Measurements from ENCODE around the gene FBXL13.
"Not testable (repeated sequence)": the region's sequence is repeated elsewhere in the genome, so short reads cannot be mapped to it uniquely, and the experiment has no call there.

Gene FBXL13

GRCh38 chr7:102829075-102829474, 245.5 kb downstream of the FBXL13 start:
- in situ Hi-C loops (cut with HindIII; ENCODE audit: low sequenced_read_pairs), result no loop called here

GRCh38 chr7:102828286-102828685, 246.3 kb downstream of the FBXL13 start:
- in situ Hi-C loops (cut with HindIII; ENCODE audit: low sequenced_read_pairs), result no loop called here

- in situ Hi-C loops (cut with HindIII; ENCODE audit: low sequenced_read_pairs), result no loop called here
Observed at GRCh38 chr7:102823390-102824119, 251.0 kb downstream of the FBXL13 start.

GRCh38 chr7:102821994-102822747, 252.4 kb downstream of the FBXL13 start:
- in situ Hi-C loops (cut with HindIII; ENCODE audit: low sequenced_read_pairs), result no loop called here

- in situ Hi-C loops (cut with HindIII; ENCODE audit: low sequenced_read_pairs), result no loop called here
Observed at GRCh38 chr7:102819151-102819550, 255.4 kb downstream of the FBXL13 start.

- in situ Hi-C loops (cut with HindIII; ENCODE audit: low sequenced_read_pairs), result no loop called here
Observed at GRCh38 chr7:102817616-102818573, 256.7 kb downstream of the FBXL13 start.

- in situ Hi-C loops (cut with HindIII; ENCODE audit: low sequenced_read_pairs), result no loop called here
Observed at GRCh38 chr7:102814025-102814471, 260.5 kb downstream of the FBXL13 start.

- in situ Hi-C loops (cut with HindIII; ENCODE audit: low sequenced_read_pairs), result no loop called here
Observed at GRCh38 chr7:102813191-102814024, 261.2 kb downstream of the FBXL13 start.

GRCh38 chr7:102811942-102812678, 262.5 kb downstream of the FBXL13 start:
- in situ Hi-C loops (cut with HindIII; ENCODE audit: low sequenced_read_pairs), result no loop called here

GRCh38 chr7:102810916-102811315, 263.7 kb downstream of the FBXL13 start:
- in situ Hi-C loops (cut with HindIII; ENCODE audit: low sequenced_read_pairs), result no loop called here

- in situ Hi-C loops (cut with HindIII; ENCODE audit: low sequenced_read_pairs), result no loop called here
Observed at GRCh38 chr7:102806613-102807012, 268.0 kb downstream of the FBXL13 start.

- in situ Hi-C loops (cut with HindIII; ENCODE audit: low sequenced_read_pairs), result not testable (repeated sequence)
Observed at GRCh38 chr7:102795987-102796595, 278.5 kb downstream of the FBXL13 start.

- in situ Hi-C loops (cut with HindIII; ENCODE audit: low sequenced_read_pairs), result not testable (repeated sequence)
Observed at GRCh38 chr7:102794567-102794966, 280.0 kb downstream of the FBXL13 start.

GRCh38 chr7:102791831-102792230, 282.8 kb downstream of the FBXL13 start:
- in situ Hi-C loops (cut with HindIII; ENCODE audit: low sequenced_read_pairs), result not testable (repeated sequence)

GRCh38 chr7:102791367-102791766, 283.2 kb downstream of the FBXL13 start:
- in situ Hi-C loops (cut with HindIII; ENCODE audit: low sequenced_read_pairs), result not testable (repeated sequence)

GRCh38 chr7:102790364-102791100, 284.1 kb downstream of the FBXL13 start:
- in situ Hi-C loops (cut with HindIII; ENCODE audit: low sequenced_read_pairs), result not testable (repeated sequence)

- in situ Hi-C loops (cut with HindIII; ENCODE audit: low sequenced_read_pairs), result not testable (repeated sequence)
Observed at GRCh38 chr7:102788770-102789169, 285.8 kb downstream of the FBXL13 start.

- in situ Hi-C loops (cut with HindIII; ENCODE audit: low sequenced_read_pairs), result not testable (repeated sequence)
Observed at GRCh38 chr7:102780926-102781325, 293.7 kb downstream of the FBXL13 start.

All from endothelial cell of hepatic sinusoid (primary cell).